ENCODE results near the gene ATP2B1.

- TF ChIP-seq POLR2A (IDR thresholded peaks at IDR 0.05) = no peak
- TF ChIP-seq, protein P1, sequence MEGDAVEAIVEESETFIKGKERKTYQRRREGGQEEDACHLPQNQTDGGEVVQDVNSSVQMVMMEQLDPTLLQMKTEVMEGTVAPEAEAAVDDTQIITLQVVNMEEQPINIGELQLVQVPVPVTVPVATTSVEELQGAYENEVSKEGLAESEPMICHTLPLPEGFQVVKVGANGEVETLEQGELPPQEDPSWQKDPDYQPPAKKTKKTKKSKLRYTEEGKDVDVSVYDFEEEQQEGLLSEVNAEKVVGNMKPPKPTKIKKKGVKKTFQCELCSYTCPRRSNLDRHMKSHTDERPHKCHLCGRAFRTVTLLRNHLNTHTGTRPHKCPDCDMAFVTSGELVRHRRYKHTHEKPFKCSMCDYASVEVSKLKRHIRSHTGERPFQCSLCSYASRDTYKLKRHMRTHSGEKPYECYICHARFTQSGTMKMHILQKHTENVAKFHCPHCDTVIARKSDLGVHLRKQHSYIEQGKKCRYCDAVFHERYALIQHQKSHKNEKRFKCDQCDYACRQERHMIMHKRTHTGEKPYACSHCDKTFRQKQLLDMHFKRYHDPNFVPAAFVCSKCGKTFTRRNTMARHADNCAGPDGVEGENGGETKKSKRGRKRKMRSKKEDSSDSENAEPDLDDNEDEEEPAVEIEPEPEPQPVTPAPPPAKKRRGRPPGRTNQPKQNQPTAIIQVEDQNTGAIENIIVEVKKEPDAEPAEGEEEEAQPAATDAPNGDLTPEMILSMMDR (IDR thresholded peaks at IDR 0.05) = no peak
Observed at GRCh38 chr12:89542236-89542635, 166.4 kb downstream of the ATP2B1 start.

Measured in uterus (tissue), 2 donors.